MM.1S (cell line): ENCODE measurements around the gene RAB8A.

Source experiments
- DNase-seq: peaks from one replicate; pipeline ENCODE4 v3.0.0-alpha.2; 2015
- H2AFZ ChIP-seq: fragments of 300-600 bp; sonication (generic); 2 replicates; pipeline ENCODE4 v1.6.0; 2016; ENCODE audit warnings: antibody characterized with exemption, low read length
- H3F3A ChIP-seq: fragments of 300-600 bp; sonication (generic); 2 replicates; pipeline ENCODE4 v1.6.1; 2016; ENCODE audit warnings: mild to moderate bottlenecking, antibody characterized with exemption, low read length, moderate library complexity, mixed read lengths; ENCODE audit not compliant: insufficient read depth
- H3K27ac ChIP-seq: fragments of 300-600 bp; sonication (generic); 2 replicates; pipeline ENCODE4 v1.5.1; 2016; ENCODE audit warnings: mild to moderate bottlenecking, low read length
- H3K27me3 ChIP-seq: fragments of 300-600 bp; sonication (generic); replicated peaks from 2 replicates; pipeline ENCODE4 v1.6.0; 2016; ENCODE audit warnings: low read length; ENCODE audit not compliant: insufficient read depth
- H3K36me3 ChIP-seq: fragments of 300-600 bp; sonication (generic); replicated peaks from 2 replicates; pipeline ENCODE4 v1.6.1; 2016; ENCODE audit warnings: mild to moderate bottlenecking, low read length, mixed read lengths; ENCODE audit not compliant: insufficient read depth
- H3K4me1 ChIP-seq: fragments of 300-600 bp; sonication (generic); 2 replicates; pipeline ENCODE4 v1.6.1; 2016; ENCODE audit warnings: low read length, mixed read lengths
- H3K4me2 ChIP-seq: fragments of 300-600 bp; sonication (generic); 2 replicates; pipeline ENCODE4 v1.6.0; 2016; ENCODE audit warnings: low read depth, low read length
- H3K4me3 ChIP-seq: fragments of 300-600 bp; sonication (generic); 2 replicates; pipeline ENCODE4 v1.5.1; 2016; ENCODE audit warnings: low read length, mixed read lengths
- H3K79me2 ChIP-seq: fragments of 300-600 bp; sonication (generic); 2 replicates; pipeline ENCODE4 v1.6.1; 2016; ENCODE audit warnings: mixed run types, low read length, mixed read lengths
- H3K9ac ChIP-seq: fragments of 300-600 bp; sonication (generic); 2 replicates; pipeline ENCODE4 v1.6.1; 2016; ENCODE audit warnings: low read length, mixed read lengths
- H3K9me2 ChIP-seq: fragments of 300-600 bp; sonication (generic); replicated peaks from 2 replicates; pipeline ENCODE4 v1.6.1; 2016; ENCODE audit warnings: mild to moderate bottlenecking, low read length, mixed read lengths; ENCODE audit not compliant: insufficient read depth
- H3K9me3 ChIP-seq: fragments of 300-600 bp; sonication (generic); replicated peaks from 2 replicates; pipeline ENCODE4 v1.6.1; 2016; ENCODE audit warnings: mild to moderate bottlenecking, low read length, mixed read lengths; ENCODE audit not compliant: insufficient read depth
- H4K20me1 ChIP-seq: fragments of 300-600 bp; sonication (generic); 2 replicates; pipeline ENCODE4 v1.6.1; 2016; ENCODE audit warnings: mild to moderate bottlenecking, low read length, moderate library complexity, mixed read lengths; ENCODE audit not compliant: insufficient read depth
- EZH2 ChIP-seq: fragments of 300-600 bp; sonication (generic); optimal IDR thresholded peaks from 2 replicates; pipeline ENCODE3; 2017; ENCODE audit warnings: low read depth, mild to moderate bottlenecking, antibody characterized with exemption, low read length, mixed read lengths
- EZH2phosphoT487 ChIP-seq: fragments of 300-600 bp; sonication (generic); IDR thresholded peaks from 2 replicates; pipeline ENCODE4 v1.6.1; 2018; ENCODE audit warnings: antibody characterized with exemption, low read length
- TF ChIP-seq, protein P1 (sequence below): fragments of 300-600 bp; sonication (generic); IDR thresholded peaks from 2 replicates; pipeline ENCODE4 v1.5.1; 2016; ENCODE audit warnings: antibody characterized with exemption, low read length, mixed read lengths

RAB8A gene

DNA sequence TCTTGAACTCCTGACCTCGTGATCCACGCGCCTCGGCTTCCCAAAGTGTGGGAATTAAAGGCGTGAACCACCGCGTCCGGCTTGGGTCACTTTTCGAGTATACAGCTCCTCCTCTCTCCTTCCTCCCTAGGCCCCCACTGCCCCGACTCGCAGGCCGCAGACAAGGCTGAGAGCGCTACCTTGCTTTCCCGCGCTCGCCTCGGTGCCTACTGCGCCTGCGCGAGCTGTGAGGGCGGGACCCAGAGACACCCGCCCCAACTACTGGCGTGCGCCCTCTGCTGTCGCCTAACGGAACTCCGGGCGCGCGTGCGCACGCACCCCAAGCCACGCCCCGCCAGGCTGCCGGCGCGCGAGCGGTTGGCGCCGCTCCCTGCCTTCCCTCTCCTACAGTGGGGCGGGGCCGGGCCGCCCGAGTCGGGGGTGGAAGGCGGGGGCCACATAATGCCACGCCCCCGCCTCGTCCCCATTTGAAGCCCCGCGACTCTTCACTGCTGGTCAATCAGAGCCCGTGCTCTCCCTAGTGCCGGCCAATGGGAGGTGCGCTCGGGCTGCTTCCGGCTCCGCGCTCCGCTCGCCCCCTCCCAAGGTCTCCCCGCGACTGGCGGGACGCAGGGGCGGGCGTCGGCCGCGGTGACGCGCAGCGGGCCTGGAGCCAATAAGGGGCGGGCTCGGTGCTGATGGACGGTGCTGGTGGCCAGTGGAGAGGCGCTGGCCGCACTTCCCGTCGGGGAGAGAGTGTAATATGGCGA lies at the start of gene RAB8A:
Gene RAB8A (plus strand): TSS at position 730 of the 749 bp plus-strand sequence. CDS start 13 bp downstream, at position 743.
- TF ChIP-seq, protein P1, sequence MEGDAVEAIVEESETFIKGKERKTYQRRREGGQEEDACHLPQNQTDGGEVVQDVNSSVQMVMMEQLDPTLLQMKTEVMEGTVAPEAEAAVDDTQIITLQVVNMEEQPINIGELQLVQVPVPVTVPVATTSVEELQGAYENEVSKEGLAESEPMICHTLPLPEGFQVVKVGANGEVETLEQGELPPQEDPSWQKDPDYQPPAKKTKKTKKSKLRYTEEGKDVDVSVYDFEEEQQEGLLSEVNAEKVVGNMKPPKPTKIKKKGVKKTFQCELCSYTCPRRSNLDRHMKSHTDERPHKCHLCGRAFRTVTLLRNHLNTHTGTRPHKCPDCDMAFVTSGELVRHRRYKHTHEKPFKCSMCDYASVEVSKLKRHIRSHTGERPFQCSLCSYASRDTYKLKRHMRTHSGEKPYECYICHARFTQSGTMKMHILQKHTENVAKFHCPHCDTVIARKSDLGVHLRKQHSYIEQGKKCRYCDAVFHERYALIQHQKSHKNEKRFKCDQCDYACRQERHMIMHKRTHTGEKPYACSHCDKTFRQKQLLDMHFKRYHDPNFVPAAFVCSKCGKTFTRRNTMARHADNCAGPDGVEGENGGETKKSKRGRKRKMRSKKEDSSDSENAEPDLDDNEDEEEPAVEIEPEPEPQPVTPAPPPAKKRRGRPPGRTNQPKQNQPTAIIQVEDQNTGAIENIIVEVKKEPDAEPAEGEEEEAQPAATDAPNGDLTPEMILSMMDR, result peak; percentile 83
- TF ChIP-seq EZH2, result no peak
- H3K9me2 ChIP-seq, result no peaks in the 10 kb centered on the region
- H3K4me2 ChIP-seq, result peak within 1 kb of the TSS; percentile 88
- no peaks in the 10 kb centered on the region for H4K20me1 ChIP-seq
- peak within 1 kb of the TSS; percentile 97 for H3K9ac ChIP-seq
- DNase-seq, result peak; percentile 99
- H3F3A ChIP-seq, result peaks cover 34% of the 10 kb centered on the region
- peaks cover 47% of the 10 kb centered on the region for H3K79me2 ChIP-seq
- H3K9me3 ChIP-seq, result no peaks in the 10 kb centered on the region
- peak within 1 kb of the TSS; percentile 87 for H2AFZ ChIP-seq
- no peaks in the 10 kb centered on the region; the same call in 1 of the 2 replicates for H3K36me3 ChIP-seq
- no peaks in the 10 kb centered on the region for H3K27me3 ChIP-seq
- H3K4me3 ChIP-seq, result peak within 1 kb of the TSS; percentile 96
- peaks cover 40% of the 10 kb centered on the region for H3K4me1 ChIP-seq
- peak within 1 kb of the TSS; percentile 71 for H3K27ac ChIP-seq

- TF ChIP-seq EZH2phosphoT487 (no peak), EZH2 (no peak)
- TF ChIP-seq, protein P1, result no peak
- Histone ChIP-seq H3K4me1 (0 out of 2 replicates have a peak, but pooled peaks cover 3% of the 10 kb centered on the region), H3K4me3 (no peak overlapping the region), H3K79me2 (no peaks in the 10 kb centered on the region), H3F3A (no peaks in the 10 kb centered on the region), H3K9me2 (no peaks in the 10 kb centered on the region), H3K27ac (no peak overlapping the region), H3K9ac (no peak overlapping the region), H2AFZ (no peak overlapping the region), H3K27me3 (peaks cover 10% of the 10 kb centered on the region), H4K20me1 (no peaks in the 10 kb centered on the region), H3K36me3 (no peaks in the 10 kb centered on the region), H3K9me3 (no peaks in the 10 kb centered on the region), H3K4me2 (no peak overlapping the region)
- no peak for DNase-seq
Measured at GRCh38 chr19:16061943-16062342, 49.7 kb upstream of the RAB8A start.

DNA sequence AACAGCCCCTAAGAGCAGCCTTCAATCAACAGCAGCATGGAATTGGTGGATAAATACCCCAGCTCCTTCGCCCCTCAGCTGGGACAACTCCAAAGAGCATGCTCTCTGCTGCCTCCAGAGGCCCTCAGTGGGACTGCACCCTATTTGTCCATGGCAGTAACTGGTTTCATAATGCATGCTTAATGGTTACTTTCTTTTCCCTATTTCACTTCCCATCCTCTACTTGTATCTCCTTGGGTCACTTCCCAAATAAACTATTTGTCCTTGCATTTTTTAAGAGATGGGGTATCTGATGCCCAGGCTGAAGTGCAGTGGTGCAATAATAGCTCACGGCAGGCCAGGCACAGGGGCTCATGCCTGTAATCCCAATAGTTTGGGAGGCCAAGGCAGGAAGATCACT lies 48.9 kb upstream of the RAB8A start:
- Histone ChIP-seq H3K27me3 (peaks cover 9% of the 10 kb centered on the region), H3K79me2 (no peaks in the 10 kb centered on the region), H4K20me1 (no peaks in the 10 kb centered on the region), H3K9me3 (no peaks in the 10 kb centered on the region), H3K4me3 (no peak overlapping the region), H3K4me1 (0 out of 2 replicates have a peak, but pooled peaks cover 3% of the 10 kb centered on the region), H3K9me2 (no peaks in the 10 kb centered on the region), H3F3A (no peaks in the 10 kb centered on the region), H3K4me2 (peak overlapping the region; percentile 25; the same call in 1 of the 2 replicates), H3K36me3 (no peaks in the 10 kb centered on the region), H3K9ac (no peak overlapping the region), H2AFZ (no peak overlapping the region), H3K27ac (no peak overlapping the region)
- TF ChIP-seq EZH2 (no peak), EZH2phosphoT487 (no peak)
- TF ChIP-seq, protein P1, result peak; percentile 96
- peak; percentile 60 for DNase-seq
